HG03565 (cell line): Measurements from ENCODE around the gene PRAC1.

Experiments
- ATAC-seq: cut with Tn5 transposase; IDR thresholded peaks from one replicate; pipeline ENCODE4 v1.9.1; 2021; ENCODE audit warnings: mild to moderate bottlenecking, moderate library complexity; ENCODE audit not compliant: unreplicated experiment

The PRAC1 gene

GRCh38 chr17:48711128-48711527 is 11.2 kb downstream of the PRAC1 start:
- no peak for ATAC-seq

- no peak for ATAC-seq
Measured at GRCh38 chr17:48704361-48705248, 17.7 kb downstream of the PRAC1 start.

GRCh38 chr17:48701864-48702532 is 20.3 kb downstream of the PRAC1 start:
- no peak for ATAC-seq

- ATAC-seq, result no peak
Measured at GRCh38 chr17:48693178-48693577, 29.1 kb downstream of the PRAC1 start.

- no peak for ATAC-seq
Measured at GRCh38 chr17:48692049-48692448, 30.3 kb downstream of the PRAC1 start.

GRCh38 chr17:48690655-48691054 is 31.7 kb downstream of the PRAC1 start:
- no peak for ATAC-seq

GRCh38 chr17:48681609-48682008 is 40.7 kb downstream of the PRAC1 start:
- no peak for ATAC-seq

- no peak for ATAC-seq
Measured at GRCh38 chr17:48679385-48680096, 42.8 kb downstream of the PRAC1 start.

GRCh38 chr17:48678141-48678971 is 44.0 kb downstream of the PRAC1 start:
- ATAC-seq, result no peak

- ATAC-seq, result no peak
Measured at GRCh38 chr17:48676963-48677558, 45.3 kb downstream of the PRAC1 start.

- ATAC-seq, result no peak
Measured at GRCh38 chr17:48672340-48672739, 50.0 kb downstream of the PRAC1 start.
